Vagina (tissue), 2 donors: Measurements from ENCODE around the gene MCTP2. TPM values are rescaled to one million over a fixed set of nuclear protein-coding genes. Genes with fewer than 3 reads are reported as not detected.

Source experiments
- DNase-seq, 2 donors: peaks; one replicate each; pipeline ENCODE4 v3.0.0-alpha.2; 2017; ENCODE audit errors: extremely low spot score in 2 of 2
- H3K27ac ChIP-seq: fragments of 200-600 bp; sonication (generic); one replicate; pipeline ENCODE4 v1.5.1; 2019
- H3K27me3 ChIP-seq: fragments of 200-600 bp; sonication (generic); one replicate; pipeline ENCODE4 v1.5.1; 2019
- H3K36me3 ChIP-seq, 2 donors: fragments of 200-600 bp; sonication (generic); one replicate each; pipeline ENCODE4 v1.5.1; 2017 to 2019
- H3K4me1 ChIP-seq: fragments of 200-600 bp; sonication (generic); one replicate; pipeline ENCODE4 v1.5.1; 2019
- H3K4me3 ChIP-seq, 2 donors: fragments of 200-600 bp; sonication (generic); 1 replicate in 1 of 2; 2 replicates in 1 of 2; pipeline ENCODE4 v1.5.1; 2016 to 2019
- H3K9me3 ChIP-seq: fragments of 200-600 bp; sonication (generic); one replicate; pipeline ENCODE4 v1.5.1; 2019
- POLR2A ChIP-seq, 2 donors: fragments of 450-650 bp; IDR thresholded peaks; one replicate each; pipeline ENCODE4 v1.6.1; 2017; ENCODE audit warnings: antibody characterized with exemption in 2 of 2, mild to moderate bottlenecking in 2 of 2, moderate library complexity in 2 of 2
- POLR2AphosphoS5 ChIP-seq, 2 donors: sonication (generic); formaldehyde crosslinking; IDR thresholded peaks; one replicate each; pipeline ENCODE4 v1.9.0; 2017; ENCODE audit warnings: antibody characterized with exemption in 2 of 2, mild to moderate bottlenecking in 2 of 2, low read depth in 1 of 2; ENCODE audit not compliant: insufficient read depth in 1 of 2
- intact Hi-C: fragments of 100-400 bp; cut with DNase I; formaldehyde crosslinking; loops from one replicate; pipeline ENCODE4 v1.15.1; 2023
- total RNA-seq: library from RNA; depleted of rRNA; stranded (reverse); fragments of >200 nt; gene quantifications from one replicate; pipeline ENCODE4 v1.2.3, GENCODE V29; 2016
- TF ChIP-seq, protein P1 (sequence below), 3 experiments: fragments of 450-650 bp in 2 of 3; fragments of 200-600 bp in 1 of 3; sonication (generic) in 1 of 3; IDR thresholded peaks; one replicate each; pipeline ENCODE4 v1.5.1; 2017 to 2019; ENCODE audit warnings: antibody characterized with exemption in 3 of 3, mild to moderate bottlenecking in 2 of 3, moderate library complexity in 2 of 3

MCTP2 gene
- total RNA-seq, 1 donor from 2014 or later, result 21.1 TPM

DNA sequence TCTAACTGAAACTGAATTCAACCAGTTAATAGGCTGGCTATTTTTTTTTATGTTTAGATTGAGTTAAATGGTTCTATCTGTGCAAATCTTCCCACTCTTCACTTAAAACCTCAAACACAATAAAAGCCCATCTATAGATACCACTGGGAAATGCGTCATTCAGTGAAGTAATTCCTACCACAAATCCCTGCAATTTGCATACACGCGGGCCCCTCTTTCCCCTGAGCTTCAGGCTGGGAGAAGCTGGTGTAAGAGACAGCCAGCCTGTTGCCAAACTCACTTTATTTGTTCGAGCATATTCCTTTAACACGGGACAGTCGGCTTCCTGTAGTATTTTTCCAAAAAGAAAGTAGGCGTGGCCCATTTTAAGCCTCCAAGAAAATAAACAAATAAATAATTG, 26.0 kb upstream of the MCTP2 start:
- Histone ChIP-seq H3K4me1 (no peaks in the 10 kb centered on the region), H3K36me3 (no peaks in the 10 kb centered on the region), H3K9me3 (no peaks in the 10 kb centered on the region), H3K27ac (no peak overlapping the region), H3K27me3 (no peaks in the 10 kb centered on the region), H3K4me3 (no peak overlapping the region)
- intact Hi-C loops, result no loop called here
- TF ChIP-seq POLR2A (IDR thresholded peaks at IDR 0.05), result no peak
- TF ChIP-seq POLR2AphosphoS5 (IDR thresholded peaks at IDR 0.05; ENCODE audit: insufficient read depth in 1 of 2, low read depth in 1 of 2), result no peak
- TF ChIP-seq, protein P1, sequence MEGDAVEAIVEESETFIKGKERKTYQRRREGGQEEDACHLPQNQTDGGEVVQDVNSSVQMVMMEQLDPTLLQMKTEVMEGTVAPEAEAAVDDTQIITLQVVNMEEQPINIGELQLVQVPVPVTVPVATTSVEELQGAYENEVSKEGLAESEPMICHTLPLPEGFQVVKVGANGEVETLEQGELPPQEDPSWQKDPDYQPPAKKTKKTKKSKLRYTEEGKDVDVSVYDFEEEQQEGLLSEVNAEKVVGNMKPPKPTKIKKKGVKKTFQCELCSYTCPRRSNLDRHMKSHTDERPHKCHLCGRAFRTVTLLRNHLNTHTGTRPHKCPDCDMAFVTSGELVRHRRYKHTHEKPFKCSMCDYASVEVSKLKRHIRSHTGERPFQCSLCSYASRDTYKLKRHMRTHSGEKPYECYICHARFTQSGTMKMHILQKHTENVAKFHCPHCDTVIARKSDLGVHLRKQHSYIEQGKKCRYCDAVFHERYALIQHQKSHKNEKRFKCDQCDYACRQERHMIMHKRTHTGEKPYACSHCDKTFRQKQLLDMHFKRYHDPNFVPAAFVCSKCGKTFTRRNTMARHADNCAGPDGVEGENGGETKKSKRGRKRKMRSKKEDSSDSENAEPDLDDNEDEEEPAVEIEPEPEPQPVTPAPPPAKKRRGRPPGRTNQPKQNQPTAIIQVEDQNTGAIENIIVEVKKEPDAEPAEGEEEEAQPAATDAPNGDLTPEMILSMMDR (IDR thresholded peaks at IDR 0.05), result no peak
- no peak for DNase-seq

GRCh38 chr15:94206463-94207167, 24.7 kb upstream of the MCTP2 start:
- intact Hi-C loops, result no loop called here
- Histone ChIP-seq H3K4me3 (no peak overlapping the region), H3K36me3 (no peaks in the 10 kb centered on the region), H3K9me3 (no peaks in the 10 kb centered on the region), H3K27me3 (no peaks in the 10 kb centered on the region), H3K27ac (no peak overlapping the region), H3K4me1 (no peaks in the 10 kb centered on the region)
- peak in 1 of 2 donors; percentile 20 for TF ChIP-seq POLR2AphosphoS5 (IDR thresholded peaks at IDR 0.05; ENCODE audit: insufficient read depth in 1 of 2, low read depth in 1 of 2)
- no peak for TF ChIP-seq POLR2A (IDR thresholded peaks at IDR 0.05)
- TF ChIP-seq, protein P1 (IDR thresholded peaks at IDR 0.05), result no peak
- DNase-seq, result no peak

DNA sequence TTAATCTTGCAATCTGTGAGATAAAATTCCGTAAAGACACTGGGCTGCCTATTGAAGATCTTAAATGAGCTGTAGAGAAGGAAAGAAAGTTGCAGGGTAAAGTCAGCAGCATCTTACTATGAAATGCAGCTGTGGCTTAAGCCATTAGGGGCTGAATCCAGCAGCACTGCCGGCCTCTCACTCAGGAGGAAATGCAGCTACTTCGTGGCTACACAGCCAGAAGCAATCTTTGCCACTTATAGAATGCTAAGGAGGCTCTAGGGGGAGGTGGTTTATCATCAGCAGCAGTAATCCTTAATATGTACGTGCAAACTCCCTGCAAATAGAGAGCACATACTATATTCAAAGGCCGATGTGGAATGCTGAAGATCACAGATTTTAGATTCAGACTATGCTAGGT, 19.1 kb upstream of the MCTP2 start:
- Histone ChIP-seq H3K4me3 (no peak overlapping the region), H3K4me1 (no peaks in the 10 kb centered on the region), H3K27me3 (no peaks in the 10 kb centered on the region), H3K27ac (no peak overlapping the region), H3K9me3 (no peaks in the 10 kb centered on the region), H3K36me3 (no peaks in the 10 kb centered on the region)
- TF ChIP-seq, protein P1 (IDR thresholded peaks at IDR 0.05), result no peak
- TF ChIP-seq POLR2AphosphoS5 (IDR thresholded peaks at IDR 0.05; ENCODE audit: insufficient read depth in 1 of 2, low read depth in 1 of 2) (no peak), POLR2A (IDR thresholded peaks at IDR 0.05) (no peak)
- no peak for DNase-seq
- intact Hi-C loops, result no loop called here

DNA sequence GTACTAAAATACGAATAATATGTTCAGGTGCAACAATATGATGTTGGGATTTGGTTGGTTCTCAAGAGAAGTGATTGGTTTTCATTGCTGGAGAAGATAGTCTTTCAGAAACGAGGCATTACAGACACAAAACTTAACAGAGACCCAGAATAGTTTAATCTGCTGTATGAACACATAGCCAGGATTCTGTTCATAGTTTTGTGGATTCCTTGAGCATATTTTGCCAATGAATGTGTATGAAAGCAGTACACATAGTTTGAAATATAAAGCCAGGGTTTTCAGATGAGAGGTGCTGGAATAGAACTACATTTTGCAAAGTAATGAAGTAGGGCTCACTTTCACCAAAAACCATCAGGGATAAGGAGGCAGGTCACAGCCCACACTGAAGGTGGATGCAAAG, 5.7 kb upstream of the MCTP2 start:
- DNase-seq, result no peak
- Histone ChIP-seq H3K27me3 (no peaks in the 10 kb centered on the region), H3K9me3 (no peaks in the 10 kb centered on the region), H3K36me3 (no peaks in the 10 kb centered on the region), H3K27ac (no peak overlapping the region), H3K4me1 (peaks cover 12% of the 10 kb centered on the region), H3K4me3 (no peak overlapping the region)
- TF ChIP-seq POLR2A (IDR thresholded peaks at IDR 0.05) (no peak), POLR2AphosphoS5 (IDR thresholded peaks at IDR 0.05; ENCODE audit: insufficient read depth in 1 of 2, low read depth in 1 of 2) (no peak)
- TF ChIP-seq, protein P1 (IDR thresholded peaks at IDR 0.05), result no peak
- intact Hi-C loops, result no loop called here

GRCh38 chr15:94228611-94229010, 2.8 kb upstream of the MCTP2 start:
- H3K9me3 ChIP-seq, result no peaks in the 10 kb centered on the region
- no peak overlapping the region for H3K27ac ChIP-seq
- peaks cover 26% of the 10 kb centered on the region for H3K4me1 ChIP-seq
- intact Hi-C loops, result no loop called here
- no peaks in the 10 kb centered on the region for H3K27me3 ChIP-seq
- TF ChIP-seq POLR2AphosphoS5 (IDR thresholded peaks at IDR 0.05; ENCODE audit: insufficient read depth in 1 of 2, low read depth in 1 of 2), result no peak
- no peaks in the 10 kb centered on the region for H3K36me3 ChIP-seq
- no peak for DNase-seq
- H3K4me3 ChIP-seq, result no peak overlapping the region
